Type B pancreatic cell (in vitro differentiated cells): ENCODE results near the gene AIMP1. TPM values are rescaled to one million over a fixed set of nuclear protein-coding genes. Genes with fewer than 3 reads are reported as not detected.

Source experiments
- DNase-seq: peaks from one replicate; pipeline ENCODE4 v3.0.0; 2021; ENCODE audit warnings: mixed read lengths; ENCODE audit not compliant: unreplicated experiment; ENCODE audit errors: extremely low spot score
- H3K27ac Mint-ChIP-seq: 2 replicates; pipeline ENCODE4 v1.8.0; 2021; ENCODE audit warnings: mild to moderate bottlenecking, mixed read lengths
- H3K27me3 Mint-ChIP-seq: 2 replicates; pipeline ENCODE4 v1.8.0; 2021; ENCODE audit warnings: mixed read lengths
- H3K36me3 Mint-ChIP-seq: 2 replicates; pipeline ENCODE4 v1.8.0; 2021; ENCODE audit warnings: mixed read lengths
- H3K4me1 Mint-ChIP-seq: one replicate; pipeline ENCODE4 v1.8.0; 2021; ENCODE audit warnings: mixed read lengths; ENCODE audit not compliant: unreplicated experiment
- H3K4me3 Mint-ChIP-seq: 2 replicates; pipeline ENCODE4 v1.8.0; 2021; ENCODE audit warnings: mild to moderate bottlenecking, mixed read lengths
- H3K9me3 Mint-ChIP-seq: 2 replicates; pipeline ENCODE4 v1.8.0; 2021; ENCODE audit warnings: mixed read lengths
- CTCF ChIP-seq: fragments of 200-600 bp; sonication (generic); conservative IDR thresholded peaks from 2 replicates; pipeline ENCODE4 v1.5.0; 2021; ENCODE audit warnings: antibody characterized with exemption, mild to moderate bottlenecking
- total RNA-seq: library from RNA; stranded (reverse); gene quantifications from 2 replicates; pipeline ENCODE4 v1.2.1, GENCODE V29; 2021; ENCODE audit warnings: low replicate concordance

AIMP1 gene
- total RNA-seq, 1 donor from 2014 or later, result 42.1 TPM

- peaks cover 7% of the 10 kb centered on the region for H3K9me3 Mint-ChIP-seq
- peaks cover 69% of the 10 kb centered on the region for H3K36me3 Mint-ChIP-seq
- H3K4me3 Mint-ChIP-seq, result no peak overlapping the region
- H3K4me1 Mint-ChIP-seq, result no peaks in the 10 kb centered on the region
- no peaks in the 10 kb centered on the region for H3K27me3 Mint-ChIP-seq
- DNase-seq, result no peak
- TF ChIP-seq CTCF, result no peak
- no peak overlapping the region for H3K27ac Mint-ChIP-seq
Measured at GRCh38 chr4:106338671-106339070, 22.3 kb downstream of the AIMP1 start.

- Mint-ChIP-seq H3K4me1 (peaks cover 5% of the 10 kb centered on the region), H3K9me3 (peaks cover 7% of the 10 kb centered on the region), H3K27me3 (no peaks in the 10 kb centered on the region), H3K36me3 (peaks cover 69% of the 10 kb centered on the region), H3K4me3 (no peak overlapping the region), H3K27ac (no peak overlapping the region)
- no peak for DNase-seq
- TF ChIP-seq CTCF, result no peak
Measured at GRCh38 chr4:106339431-106339830, 23.1 kb downstream of the AIMP1 start.

- H3K4me1 Mint-ChIP-seq, result peaks cover 5% of the 10 kb centered on the region
- peaks cover 7% of the 10 kb centered on the region for H3K9me3 Mint-ChIP-seq
- DNase-seq, result no peak
- no peak for TF ChIP-seq CTCF
- no peaks in the 10 kb centered on the region for H3K27me3 Mint-ChIP-seq
- no peak overlapping the region for H3K27ac Mint-ChIP-seq
- H3K36me3 Mint-ChIP-seq, result peaks cover 62% of the 10 kb centered on the region
- no peak overlapping the region for H3K4me3 Mint-ChIP-seq
Measured at GRCh38 chr4:106340774-106341173, 24.4 kb downstream of the AIMP1 start.

- Mint-ChIP-seq H3K9me3 (peaks cover 7% of the 10 kb centered on the region), H3K4me1 (peaks cover 5% of the 10 kb centered on the region), H3K4me3 (no peak overlapping the region), H3K27me3 (no peaks in the 10 kb centered on the region), H3K27ac (no peak overlapping the region), H3K36me3 (peaks cover 38% of the 10 kb centered on the region)
- no peak for DNase-seq
- TF ChIP-seq CTCF, result no peak
Measured at GRCh38 chr4:106343865-106344646, 27.7 kb downstream of the AIMP1 start.

DNA sequence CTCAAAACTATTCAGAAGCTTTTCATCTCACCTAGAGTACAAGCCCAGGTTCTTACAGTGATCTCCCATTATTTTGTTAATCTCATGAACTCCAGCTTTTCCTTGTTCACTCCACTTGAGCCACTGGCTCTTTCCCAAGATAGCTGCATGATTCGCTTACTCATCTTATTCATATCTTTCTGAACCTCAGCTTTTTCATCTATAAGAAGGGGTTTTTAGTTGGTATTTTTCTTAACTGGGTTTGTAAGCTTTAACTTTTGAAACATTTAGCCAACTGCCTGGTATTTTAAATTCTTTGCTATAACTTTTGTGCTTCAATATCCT lies 28.3 kb downstream of the AIMP1 start:
- peaks cover 5% of the 10 kb centered on the region for H3K4me1 Mint-ChIP-seq
- peaks cover 36% of the 10 kb centered on the region for H3K36me3 Mint-ChIP-seq
- H3K27ac Mint-ChIP-seq, result no peak overlapping the region
- no peaks in the 10 kb centered on the region for H3K27me3 Mint-ChIP-seq
- H3K4me3 Mint-ChIP-seq, result no peak overlapping the region
- DNase-seq, result no peak
- peaks cover 7% of the 10 kb centered on the region for H3K9me3 Mint-ChIP-seq
- TF ChIP-seq CTCF, result no peak
